ENCODE results near the gene HOXD10.

Gene HOXD10

GRCh38 chr2:176103742-176104315 lies 12.7 kb upstream of the HOXD10 start:
- no peak for TF ChIP-seq GATA2 (IDR thresholded peaks at IDR 0.05; ENCODE audit: low read depth, low read length)
- no peak for TF ChIP-seq GATA3 (IDR thresholded peaks at IDR 0.05; ENCODE audit: low read depth, low read length)

GRCh38 chr2:176104316-176105077 lies 12.1 kb upstream of the HOXD10 start:
- TF ChIP-seq GATA2 (IDR thresholded peaks at IDR 0.05; ENCODE audit: low read depth, low read length) (no peak), GATA3 (IDR thresholded peaks at IDR 0.05; ENCODE audit: low read depth, low read length) (no peak)

GRCh38 chr2:176105078-176105729 lies 11.4 kb upstream of the HOXD10 start:
- peak; percentile 57; the same call in 1 of the 2 replicates for TF ChIP-seq GATA2 (IDR thresholded peaks at IDR 0.05; ENCODE audit: low read depth, low read length)
- TF ChIP-seq GATA3 (IDR thresholded peaks at IDR 0.05; ENCODE audit: low read depth, low read length) = no peak

- TF ChIP-seq GATA2 (IDR thresholded peaks at IDR 0.05; ENCODE audit: low read depth, low read length) (no peak), GATA3 (IDR thresholded peaks at IDR 0.05; ENCODE audit: low read depth, low read length) (no peak)
These were observed 10.6 kb upstream of the HOXD10 start for GRCh38 chr2:176105730-176106580.

- no peak for TF ChIP-seq GATA2 (IDR thresholded peaks at IDR 0.05; ENCODE audit: low read depth, low read length)
- TF ChIP-seq GATA3 (IDR thresholded peaks at IDR 0.05; ENCODE audit: low read depth, low read length) = no peak
These were observed 9.7 kb upstream of the HOXD10 start, which contains the start of gene HOXD11 for GRCh38 chr2:176106581-176107539. TSS of gene HOXD11 (plus strand) at chr2:176107280. CDS start at chr2:176107356, 76 bp downstream.

GRCh38 chr2:176107731-176108181 lies 8.8 kb upstream of the HOXD10 start:
- TF ChIP-seq GATA3 (IDR thresholded peaks at IDR 0.05; ENCODE audit: low read depth, low read length) = no peak
- no peak for TF ChIP-seq GATA2 (IDR thresholded peaks at IDR 0.05; ENCODE audit: low read depth, low read length)

- TF ChIP-seq GATA2 (IDR thresholded peaks at IDR 0.05; ENCODE audit: low read depth, low read length) = no peak
- no peak for TF ChIP-seq GATA3 (IDR thresholded peaks at IDR 0.05; ENCODE audit: low read depth, low read length)
These were observed 7.2 kb upstream of the HOXD10 start for GRCh38 chr2:176109192-176109901.

GRCh38 chr2:176109946-176110345 lies 6.6 kb upstream of the HOXD10 start:
- TF ChIP-seq GATA3 (IDR thresholded peaks at IDR 0.05; ENCODE audit: low read depth, low read length) = no peak
- TF ChIP-seq GATA2 (IDR thresholded peaks at IDR 0.05; ENCODE audit: low read depth, low read length) = no peak

- no peak for TF ChIP-seq GATA3 (IDR thresholded peaks at IDR 0.05; ENCODE audit: low read depth, low read length)
- TF ChIP-seq GATA2 (IDR thresholded peaks at IDR 0.05; ENCODE audit: low read depth, low read length) = no peak
These were observed 5.9 kb upstream of the HOXD10 start for GRCh38 chr2:176110415-176111308.

GRCh38 chr2:176111309-176111663 lies 5.3 kb upstream of the HOXD10 start:
- TF ChIP-seq GATA2 (IDR thresholded peaks at IDR 0.05; ENCODE audit: low read depth, low read length) = no peak

- no peak for TF ChIP-seq GATA3 (IDR thresholded peaks at IDR 0.05; ENCODE audit: low read depth, low read length)
- TF ChIP-seq GATA2 (IDR thresholded peaks at IDR 0.05; ENCODE audit: low read depth, low read length) = no peak
These were observed 4.7 kb upstream of the HOXD10 start for GRCh38 chr2:176111846-176112374.

Data from SH-SY5Y (cell line).